Stimulated activated CD4-positive, alpha-beta T cell treated with anti-CD3 and anti-CD28 coated beads, TNF-alpha, amount 100 ng/mL, for 24 hours (primary cell): ENCODE data around the gene WWP2.

Source experiments
- DNase-seq, 3 experiments: peaks; one replicate each; pipeline ENCODE4 v3.0.0-alpha.2; 2020; ENCODE audit warnings: low read depth in 3 of 3

The WWP2 gene

GRCh38 chr16:69926241-69926640 is 164.1 kb downstream of the WWP2 start:
- no peak for DNase-seq

- no peak for DNase-seq
These were observed 165.1 kb downstream of the WWP2 start for GRCh38 chr16:69927056-69927757.

- no peak for DNase-seq
These were observed 166.8 kb downstream of the WWP2 start for GRCh38 chr16:69928856-69929400.

GRCh38 chr16:69929480-69929879 is 167.3 kb downstream of the WWP2 start:
- no peak for DNase-seq

- DNase-seq = peak; percentile 21 to 39 (median 26)
These were observed 168.1 kb downstream of the WWP2 start for GRCh38 chr16:69930117-69930776.

- DNase-seq = no peak
These were observed 169.5 kb downstream of the WWP2 start for GRCh38 chr16:69931631-69932030.

GRCh38 chr16:69932228-69932627 is 170.1 kb downstream of the WWP2 start:
- DNase-seq = no peak

GRCh38 chr16:69932691-69933392 is 170.7 kb downstream of the WWP2 start:
- no peak for DNase-seq

- DNase-seq = no peak
These were observed 171.9 kb downstream of the WWP2 start for GRCh38 chr16:69934044-69934443.

GRCh38 chr16:69934751-69935150 is 172.6 kb downstream of the WWP2 start:
- DNase-seq = no peak

GRCh38 chr16:69935278-69935711 is 173.2 kb downstream of the WWP2 start:
- DNase-seq = no peak

GRCh38 chr16:69935740-69936139 is 173.6 kb downstream of the WWP2 start:
- DNase-seq = no peak

- DNase-seq = no peak
These were observed 174.1 kb downstream of the WWP2 start for GRCh38 chr16:69936252-69936651.

- DNase-seq = no peak
These were observed 174.6 kb downstream of the WWP2 start for GRCh38 chr16:69936751-69937211.

- no peak for DNase-seq
These were observed 175.4 kb downstream of the WWP2 start for GRCh38 chr16:69937465-69937951.

- no peak for DNase-seq
These were observed 177.1 kb downstream of the WWP2 start for GRCh38 chr16:69938981-69939820.

- no peak for DNase-seq
These were observed 177.9 kb downstream of the WWP2 start for GRCh38 chr16:69939821-69940585.

GRCh38 chr16:69940676-69941075 is 178.5 kb downstream of the WWP2 start:
- DNase-seq = no peak

GRCh38 chr16:69941251-69942098 is 179.3 kb downstream of the WWP2 start:
- DNase-seq = no peak

- DNase-seq = no peak
These were observed 180.0 kb downstream of the WWP2 start for GRCh38 chr16:69942099-69942491.
